A549 (cell line): ENCODE results near the gene ITGA8. TPM values are rescaled to one million over a fixed set of nuclear protein-coding genes. Genes with fewer than 3 reads are reported as not detected.

Experiments used
- ATAC-seq, 2 experiments: fragments of 200-7000 bp in 1 of 2; fragments of >200 bp in 1 of 2; cut with Nextera tagmentation in 1 of 2; cut with Tn5 transposase in 1 of 2; 3 replicates each; pipeline versions ENCODE4 v1.8.0 to v1.9.1; 2018 to 2020; ENCODE audit warnings: mild to moderate bottlenecking in 1 of 2, moderate library complexity in 1 of 2
- CTCF ChIA-PET: fragments of 300-600 bp; sonication (Branson Sonifier 250); formaldehyde crosslinking; extraction: SDS; loops from one replicate; lab custom pipeline; 2021; ENCODE audit warnings: antibody characterized with exemption, inconsistent platforms; lab: Yijun Ruan, JAX
- POLR2A ChIA-PET: fragments of 350-600 bp; formaldehyde crosslinking; extraction: SDS; loops from one replicate; lab custom pipeline; 2021; ENCODE audit warnings: antibody characterized with exemption, inconsistent platforms; lab: Yijun Ruan, JAX
- DNase-seq, 2 experiments: peaks; one replicate each; pipeline versions ENCODE4 v3.0.0 to v3.0.0-alpha.2; 2011 to 2016; ENCODE audit warnings: low read depth in 1 of 2, low spot score in 1 of 2
- FAIRE-seq: peaks from 2 replicates; lab custom pipeline; 2011; peaks lifted over from hg19 to GRCh38; lab: Jason Lieb, UNC
- H3K27ac ChIP-seq, 2 experiments: fragments of >200 bp; sonication (Bioruptor Twin); formaldehyde crosslinking; 3 replicates each; pipeline ENCODE4 v1.5.1; 2016 to 2017
- H3K4me1 ChIP-seq: fragments of >200 bp; sonication (Bioruptor Twin); formaldehyde crosslinking; 3 replicates; pipeline ENCODE4 v1.6.1; 2016
- H3K4me2 ChIP-seq: fragments of >200 bp; sonication (Bioruptor Twin); formaldehyde crosslinking; 3 replicates; pipeline ENCODE4 v1.6.1; 2016
- H3K4me3 ChIP-seq: fragments of >200 bp; sonication (Bioruptor Twin); formaldehyde crosslinking; 3 replicates; pipeline ENCODE4 v1.5.1; 2016
- H3K9me3 ChIP-seq: fragments of >200 bp; sonication (Bioruptor Twin); formaldehyde crosslinking; 3 replicates; pipeline ENCODE4 v1.6.1; 2016
- CBX2 ChIP-seq: fragments of 200-600 bp; sonication (generic); IDR thresholded peaks from 2 replicates; pipeline ENCODE4 v1.6.1; 2016; ENCODE audit warnings: low read depth, mild to moderate bottlenecking, borderline replicate concordance
- CBX8 ChIP-seq: fragments of 200-600 bp; sonication (generic); IDR thresholded peaks from 2 replicates; pipeline ENCODE4 v1.6.1; 2016
- EHMT2 ChIP-seq: fragments of 200-600 bp; sonication (generic); IDR thresholded peaks from 2 replicates; pipeline ENCODE4 v1.6.1; 2016; ENCODE audit warnings: antibody characterized with exemption, low read depth, mild to moderate bottlenecking, moderate library complexity
- ELK1 ChIP-seq: fragments of 150-350 bp; IDR thresholded peaks from 2 replicates; pipeline ENCODE4 v1.6.1; 2014; ENCODE audit warnings: low read depth, mild to moderate bottlenecking, low read length
- EP300 ChIP-seq, 2 experiments: fragments of >200 bp; sonication (Bioruptor Twin); formaldehyde crosslinking; IDR thresholded peaks; 2 replicates in 1 of 2; 3 replicates in 1 of 2; pipeline ENCODE4 v1.6.1; 2016 to 2017
- FOSB ChIP-seq: fragments of 250-450 bp; sonication (Bioruptor Pico); IDR thresholded peaks from 2 replicates; pipeline ENCODE4 v1.5.0; 2020; ENCODE audit warnings: mild to moderate bottlenecking, moderate library complexity
- FOSL2 ChIP-seq, 2 experiments: fragments of 450-650 bp in 1 of 2; fragments of >200 bp in 1 of 2; sonication (Bioruptor Twin) in 1 of 2; formaldehyde crosslinking; IDR thresholded peaks; 2 replicates each; pipeline versions ENCODE4 v1.5.0 to v1.6.1; 2016 to 2020; ENCODE audit warnings: mild to moderate bottlenecking in 1 of 2, moderate library complexity in 1 of 2
- FOXS1 ChIP-seq: fragments of 250-450 bp; sonication (Bioruptor Pico); IDR thresholded peaks from 2 replicates; pipeline ENCODE4 v1.5.0; 2020; ENCODE audit warnings: mild to moderate bottlenecking, moderate library complexity
- HDAC2 ChIP-seq: fragments of 200-600 bp; sonication (generic); IDR thresholded peaks from 2 replicates; pipeline ENCODE4 v1.6.1; 2016
- HOXA7 ChIP-seq: fragments of 250-450 bp; sonication (Bioruptor Pico); IDR thresholded peaks from 2 replicates; pipeline ENCODE4 v1.5.0; 2020; ENCODE audit warnings: mild to moderate bottlenecking, moderate library complexity
- HOXB13 ChIP-seq: fragments of 250-450 bp; sonication (Bioruptor Pico); IDR thresholded peaks from 2 replicates; pipeline ENCODE4 v1.5.0; 2020; ENCODE audit warnings: low read depth, mild to moderate bottlenecking, moderate library complexity
- JUNB ChIP-seq: fragments of >200 bp; sonication (Bioruptor Twin); formaldehyde crosslinking; IDR thresholded peaks from 2 replicates; pipeline ENCODE4 v1.6.1; 2016
- KDM1A ChIP-seq: fragments of 200-600 bp; sonication (generic); IDR thresholded peaks from 2 replicates; pipeline ENCODE4 v1.6.1; 2016; ENCODE audit warnings: low read depth, mild to moderate bottlenecking
- MAX ChIP-seq: IDR thresholded peaks from 2 replicates; pipeline ENCODE4 v1.6.1; 2012
- MAZ ChIP-seq: fragments of 150-350 bp; IDR thresholded peaks from 2 replicates; pipeline ENCODE4 v1.6.1; 2014; ENCODE audit warnings: antibody characterized with exemption, low read depth, low read length, borderline replicate concordance
- NPAS2 ChIP-seq: fragments of 250-450 bp; sonication (Bioruptor Pico); IDR thresholded peaks from 2 replicates; pipeline ENCODE4 v1.8.0; 2022; ENCODE audit warnings: mild to moderate bottlenecking, moderate library complexity, borderline replicate concordance
- NR3C1 ChIP-seq: fragments of >200 bp; sonication (Bioruptor Twin); formaldehyde crosslinking; IDR thresholded peaks from 3 replicates; pipeline ENCODE4 v1.6.1; 2017
- PBX3 ChIP-seq: IDR thresholded peaks from 2 replicates; pipeline ENCODE4 v1.6.1; 2012
- PHF8 ChIP-seq: fragments of 200-600 bp; sonication (generic); IDR thresholded peaks from 2 replicates; pipeline ENCODE4 v1.6.1; 2016; ENCODE audit warnings: low read depth, mild to moderate bottlenecking, antibody characterized with exemption, moderate library complexity, borderline replicate concordance
- POLR2A ChIP-seq: IDR thresholded peaks from 2 replicates; pipeline ENCODE4 v1.6.1; 2012; ENCODE audit warnings: mild to moderate bottlenecking, low read length
- RAD21 ChIP-seq, 2 experiments: fragments of >200 bp in 1 of 2; sonication (Bioruptor Twin) in 1 of 2; formaldehyde crosslinking in 1 of 2; IDR thresholded peaks in 1 of 2; conservative IDR thresholded peaks in 1 of 2; 2 replicates in 1 of 2; 3 replicates in 1 of 2; pipeline ENCODE4 v1.6.1; 2012 to 2018; ENCODE audit warnings: inconsistent platforms in 1 of 2
- RARB ChIP-seq: fragments of 250-450 bp; sonication (Bioruptor Pico); IDR thresholded peaks from 2 replicates; pipeline ENCODE4 v1.8.0; 2021; ENCODE audit warnings: mild to moderate bottlenecking, moderate library complexity
- RCOR1 ChIP-seq: fragments of 150-350 bp; IDR thresholded peaks from 2 replicates; pipeline ENCODE4 v1.6.1; 2014; ENCODE audit warnings: antibody characterized with exemption, low read length, low read depth
- SMC3 ChIP-seq: fragments of >200 bp; sonication (Bioruptor Twin); formaldehyde crosslinking; IDR thresholded peaks from 3 replicates; pipeline ENCODE4 v1.6.1; 2018; ENCODE audit warnings: inconsistent platforms
- SREBF2 ChIP-seq: fragments of 450-650 bp; IDR thresholded peaks from 2 replicates; pipeline ENCODE4 v1.6.1; 2014; ENCODE audit warnings: mild to moderate bottlenecking, moderate library complexity
- TFCP2L1 ChIP-seq: fragments of 250-450 bp; sonication (Bioruptor Pico); IDR thresholded peaks from 2 replicates; pipeline ENCODE4 v1.5.0; 2021; ENCODE audit warnings: mild to moderate bottlenecking
- ZC3H11A ChIP-seq: fragments of 450-650 bp; IDR thresholded peaks from 2 replicates; pipeline ENCODE4 v1.6.1; 2014; ENCODE audit warnings: antibody characterized with exemption, mild to moderate bottlenecking
- ZNF302 ChIP-seq: fragments of 250-450 bp; sonication (Bioruptor Pico); IDR thresholded peaks from 2 replicates; pipeline ENCODE4 v1.9.0; 2021; ENCODE audit warnings: inconsistent platforms, mild to moderate bottlenecking, moderate library complexity
- ZSCAN20 ChIP-seq: fragments of 250-450 bp; sonication (Bioruptor Pico); IDR thresholded peaks from 2 replicates; pipeline ENCODE4 v1.8.0; 2022; ENCODE audit warnings: mild to moderate bottlenecking, moderate library complexity
- WGBS: methylation state at CpG from one replicate; pipeline ENCODE4 v1.1.6; 2017; ENCODE audit errors: missing lambda C conversion rate; 5-methylcytosine and 5-hydroxymethylcytosine counted together
- polyA plus RNA-seq, 4 experiments: library from polyadenylated mRNA; depleted of rRNA in 3 of 4; stranded (reverse); fragments of >200 nt; fragmentation: RNase III in 1 of 4; extraction: RNeasy Plus Mini Kit Qiagen cat#74134 plus additional on column Dnase treatment in 1 of 4; gene quantifications; 2 replicates in 3 of 4; 3 replicates in 1 of 4; pipeline ENCODE4 v1.2.3, GENCODE V29; 2011 to 2017

ITGA8 gene
- polyA plus RNA-seq, 2 of the 4 experiments (the other 2 are of a cell fraction) = 0.12 TPM; not detected in 1

GRCh38 chr10:15494850-15495506 lies 224.7 kb downstream of the ITGA8 start:
- no peak overlapping the region for H3K4me3 ChIP-seq
- POLR2A ChIA-PET = no interaction called here
- H3K4me2 ChIP-seq = no peak overlapping the region
- 15% methylated on average over 4 of the region's 4 CpGs for WGBS
- no peak for DNase-seq
- FAIRE-seq = no peak
- H3K9me3 ChIP-seq = no peaks in the 10 kb centered on the region; the same call in 2 of the 3 replicates
- TF ChIP-seq CBX2 (no peak), ZSCAN20 (no peak), SREBF2 (no peak), HOXB13 (no peak), NPAS2 (CRISPR knock-in tag) (no peak), NR3C1 (no peak), MAX (no peak), MAZ (no peak), CBX8 (no peak), PHF8 (no peak), ZC3H11A (no peak), JUNB (no peak), RCOR1 (no peak), EHMT2 (no peak), SMC3 (no peak)
- TF ChIP-seq, all 56 proteins: peak for 0
- no peak overlapping the region for H3K27ac ChIP-seq
- CTCF ChIA-PET = interaction anchor here (1.2 kb wide), 1 partner anchor 61 kb away, joined by 3 read pairs; no protein-coding TSS in a partner anchor
- H3K4me1 ChIP-seq = no peaks in the 10 kb centered on the region
- no peak for ATAC-seq

GRCh38 chr10:15491856-15492642 lies 227.7 kb downstream of the ITGA8 start:
- Histone ChIP-seq H3K9me3 (no peaks in the 10 kb centered on the region), H3K4me2 (no peak overlapping the region), H3K27ac (no peak overlapping the region), H3K4me3 (no peak overlapping the region), H3K4me1 (no peaks in the 10 kb centered on the region)
- no peak for TF ChIP-seq CBX2
- TF ChIP-seq FOSL2 (IDR thresholded peaks at IDR 0.05) = no peak
- TF ChIP-seq FOSL2 (CRISPR knock-in tag; IDR thresholded peaks at IDR 0.05) = no peak
- no peak for TF ChIP-seq HOXA7 (CRISPR knock-in tag)
- TF ChIP-seq RAD21 (conservative IDR thresholded peaks at IDR 0.05 in 1 of 2, IDR thresholded peaks at IDR 0.05 in 1 of 2) = no peak
- TF ChIP-seq EP300 (IDR thresholded peaks at IDR 0.05) = no peak
- TF ChIP-seq ZNF302 (CRISPR knock-in tag) = no peak
- TF ChIP-seq FOSB (CRISPR knock-in tag) = no peak
- no peak for TF ChIP-seq ZC3H11A
- TF ChIP-seq POLR2A = no peak
- TF ChIP-seq JUNB = no peak
- TF ChIP-seq EHMT2 = no peak
- no peak for TF ChIP-seq RCOR1
- no peak for TF ChIP-seq RARB (CRISPR knock-in tag)
- no peak for TF ChIP-seq KDM1A
- no peak for TF ChIP-seq PBX3
- TF ChIP-seq TFCP2L1 (CRISPR knock-in tag) = no peak
- TF ChIP-seq HDAC2 = no peak
- no peak for TF ChIP-seq NR3C1
- no peak for TF ChIP-seq FOXS1 (CRISPR knock-in tag)
- TF ChIP-seq ELK1 = no peak
- DNase-seq (no peak), FAIRE-seq (no peak), ATAC-seq (no peak)
- ChIA-PET CTCF (interaction anchor here (1.1 kb wide), 1 partner anchor 12 kb away, joined by 3 read pairs; no protein-coding TSS in a partner anchor), POLR2A (no interaction called here)
- 43% methylated on average over 7 of the region's 7 CpGs for WGBS
